Measurements from ENCODE around the gene HMGB2.
A peak's percentile ranks its signal among the peaks of the same experiment; 100 is the strongest.

GRCh38 chr4:173318648-173319211, 15.4 kb downstream of the HMGB2 start:
- TF ChIP-seq CTCF (IDR thresholded peaks at IDR 0.05) (peak; percentile 13 to 70 (median 54)), POLR2A (IDR thresholded peaks at IDR 0.05) (no peak)
